ENCODE measurements around the gene PTX4.

The PTX4 gene, protein sequence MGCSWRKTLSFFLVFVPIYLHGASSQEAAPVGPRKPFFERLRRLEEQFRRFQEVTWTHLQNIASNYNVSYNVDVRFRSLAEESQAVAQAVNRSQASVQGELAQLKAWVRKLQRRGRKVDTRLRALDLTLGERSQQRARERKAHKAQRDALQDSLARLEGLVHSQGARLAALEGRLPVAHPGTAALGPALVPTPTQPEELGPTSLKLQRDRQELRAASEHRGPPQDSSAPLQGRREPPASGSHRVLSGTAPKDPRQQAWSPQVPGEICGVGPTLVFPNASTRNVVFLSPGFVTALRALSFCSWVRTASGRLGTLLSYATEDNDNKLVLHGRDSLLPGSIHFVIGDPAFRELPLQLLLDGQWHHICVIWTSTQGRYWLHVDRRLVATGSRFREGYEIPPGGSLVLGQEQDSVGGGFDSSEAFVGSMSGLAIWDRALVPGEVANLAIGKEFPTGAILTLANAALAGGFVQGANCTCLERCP

DNA sequence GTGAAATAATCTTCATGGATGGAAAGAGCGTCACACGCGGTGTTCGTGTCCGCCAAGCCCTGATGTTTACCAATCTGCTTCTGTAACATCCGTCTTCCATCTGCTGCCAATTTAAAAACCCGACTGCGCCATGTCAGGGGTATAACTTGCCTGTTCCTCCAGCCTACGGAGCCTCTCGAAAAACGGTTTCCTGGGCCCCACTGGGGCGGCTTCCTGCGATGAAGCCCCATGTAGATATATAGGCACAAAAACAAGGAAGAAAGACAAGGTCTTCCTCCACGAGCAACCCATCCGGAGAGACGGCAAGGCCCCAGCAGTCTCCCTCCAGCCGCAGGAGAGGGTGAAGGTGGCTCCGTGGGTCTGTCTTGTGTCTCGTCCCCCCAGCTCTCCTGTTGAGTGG, at the start of gene PTX4:
Gene PTX4, minus strand, starts transcription at position 326 of the 400 bp plus-strand sequence. Its CDS starts 35 bp downstream, at position 291.
- Mint-ChIP-seq H3K36me3 (ENCODE audit: low read depth) (peaks cover 3% of the 10 kb centered on the region), H3K4me1 (ENCODE audit: low read depth) (peaks cover 9% of the 10 kb centered on the region), H3K9me3 (no peaks in the 10 kb centered on the region), H3K4me3 (no peak within 1 kb of the TSS), H3K27me3 (ENCODE audit: low read depth) (no peaks in the 10 kb centered on the region), H3K27ac (no peak within 1 kb of the TSS)

DNA sequence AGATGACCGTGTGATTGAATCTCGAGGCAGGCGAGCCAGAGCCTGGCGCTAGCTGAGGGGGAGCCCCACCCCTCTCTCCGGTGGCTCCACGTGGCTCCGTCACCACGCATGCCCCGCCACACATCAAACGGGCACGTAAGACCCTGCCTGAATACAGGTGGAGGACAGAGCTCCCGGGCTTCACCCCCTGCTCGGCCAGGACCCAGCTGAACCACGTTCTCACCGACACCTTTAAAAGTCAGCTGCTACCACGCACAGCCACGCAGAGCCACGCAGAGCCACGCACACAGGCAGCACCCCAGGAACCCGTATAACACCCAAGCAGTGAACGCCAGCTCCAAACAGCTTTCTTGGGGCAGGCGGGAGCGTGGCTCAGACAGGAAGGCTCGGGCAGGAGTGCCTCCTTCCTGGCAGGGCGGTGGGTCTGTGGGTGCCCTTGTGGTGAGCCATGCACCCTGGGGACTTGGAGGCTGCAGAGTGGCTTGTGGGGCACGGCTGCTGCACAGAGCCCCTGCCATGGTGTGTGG, 49.1 kb upstream of the PTX4 start:
- Mint-ChIP-seq H3K9me3 (no peaks in the 10 kb centered on the region), H3K36me3 (ENCODE audit: low read depth) (peaks cover 48% of the 10 kb centered on the region), H3K27ac (peak overlapping the region; percentile 52), H3K4me3 (peak overlapping the region; percentile 100), H3K27me3 (ENCODE audit: low read depth) (no peaks in the 10 kb centered on the region), H3K4me1 (ENCODE audit: low read depth) (peaks cover 33% of the 10 kb centered on the region)

DNA sequence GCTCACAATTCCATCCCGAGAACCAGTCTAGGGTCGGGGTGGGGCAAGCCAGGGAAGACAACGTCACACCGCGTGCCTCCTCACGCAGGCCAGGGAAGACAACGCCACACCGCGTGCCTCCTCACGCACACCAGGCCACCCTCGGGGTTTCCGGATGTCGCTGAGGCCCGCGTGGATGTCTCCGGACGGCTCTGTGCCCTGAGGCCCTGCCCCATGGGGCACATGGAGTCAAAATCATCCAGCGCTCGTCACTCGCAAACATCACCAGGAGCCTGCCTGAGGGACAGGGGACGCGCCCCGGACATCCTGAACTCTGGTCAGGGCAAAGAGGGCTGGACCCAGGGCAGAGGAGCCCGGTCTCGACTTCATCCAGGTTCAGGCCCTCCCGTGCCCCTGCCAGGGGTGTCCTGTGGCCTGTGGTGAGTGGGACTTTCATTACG, 48.4 kb upstream of the PTX4 start:
- H3K4me3 Mint-ChIP-seq = peak overlapping the region; percentile 100
- peak overlapping the region; percentile 59 for H3K27ac Mint-ChIP-seq
- H3K36me3 Mint-ChIP-seq (ENCODE audit: low read depth) = peaks cover 46% of the 10 kb centered on the region
- H3K9me3 Mint-ChIP-seq = no peaks in the 10 kb centered on the region
- H3K4me1 Mint-ChIP-seq (ENCODE audit: low read depth) = peaks cover 27% of the 10 kb centered on the region
- no peaks in the 10 kb centered on the region for H3K27me3 Mint-ChIP-seq (ENCODE audit: low read depth)

DNA sequence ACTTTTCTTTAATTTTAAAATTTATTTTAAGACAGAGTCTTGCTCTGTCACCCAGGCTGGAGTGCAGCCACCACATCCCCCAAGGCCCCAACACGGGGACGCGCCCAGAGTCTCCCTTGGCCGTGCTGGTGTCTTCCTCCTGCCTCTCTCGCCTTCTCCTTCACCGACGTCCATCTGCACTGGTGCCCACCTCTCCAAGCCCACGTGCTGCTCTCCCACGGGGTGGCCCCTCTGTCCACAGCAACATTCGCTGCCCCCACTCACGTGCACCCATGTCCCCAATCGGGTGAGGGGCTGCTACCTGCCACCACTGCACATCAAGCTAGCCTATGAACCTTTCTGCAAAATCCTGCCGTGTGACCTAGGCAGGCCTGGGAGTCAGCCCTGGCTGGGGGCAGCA, 47.9 kb upstream of the PTX4 start:
- peak overlapping the region; percentile 59 for H3K27ac Mint-ChIP-seq
- peaks cover 43% of the 10 kb centered on the region for H3K36me3 Mint-ChIP-seq (ENCODE audit: low read depth)
- H3K27me3 Mint-ChIP-seq (ENCODE audit: low read depth) = no peaks in the 10 kb centered on the region
- no peaks in the 10 kb centered on the region for H3K9me3 Mint-ChIP-seq
- H3K4me3 Mint-ChIP-seq = peak overlapping the region; percentile 100
- H3K4me1 Mint-ChIP-seq (ENCODE audit: low read depth) = peaks cover 27% of the 10 kb centered on the region

DNA sequence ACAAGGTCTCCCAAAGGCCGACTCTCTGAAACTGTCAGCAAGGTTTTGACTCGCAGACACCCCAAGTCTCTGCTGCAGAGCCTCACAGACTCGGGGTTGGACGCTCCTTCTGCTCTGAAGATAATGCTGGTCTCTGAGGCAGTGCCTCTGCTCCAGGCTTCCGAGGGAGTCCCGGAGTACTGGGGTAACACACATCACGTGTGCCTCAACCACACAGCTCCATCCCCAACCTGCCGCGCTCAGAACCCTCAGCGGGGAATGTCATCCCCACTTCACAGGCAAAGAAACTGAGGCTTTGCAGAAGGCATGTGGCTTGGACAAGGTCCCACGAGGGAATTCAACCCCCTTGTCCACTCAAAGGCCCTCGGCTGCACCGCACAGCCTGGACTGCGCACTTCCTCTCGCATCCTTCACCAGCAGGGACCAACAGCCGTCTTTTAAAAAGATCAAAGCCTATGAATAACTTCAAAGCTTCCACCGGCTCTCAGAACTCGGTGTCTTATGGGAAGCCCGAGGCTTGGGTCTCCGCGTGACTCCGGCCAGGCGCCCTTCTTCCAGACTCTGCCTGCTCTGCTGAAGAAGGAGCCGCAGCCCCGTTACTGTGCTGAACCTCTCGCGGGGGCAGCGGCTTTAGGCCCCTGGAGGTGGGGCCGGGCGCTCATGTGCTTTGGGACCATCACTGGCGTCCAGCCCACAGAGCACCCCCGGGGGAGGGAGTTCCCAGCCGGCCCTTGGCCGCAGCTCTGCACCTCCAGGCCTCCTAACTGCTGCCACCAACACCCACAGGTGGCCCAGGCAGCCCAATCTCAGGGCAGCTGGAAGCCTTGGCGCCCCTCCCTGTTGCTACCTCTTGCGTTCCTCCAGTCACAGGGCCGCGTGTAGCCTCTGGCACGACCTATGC, 46.9 kb upstream of the PTX4 start:
- Mint-ChIP-seq H3K27ac (peak overlapping the region; percentile 94), H3K27me3 (ENCODE audit: low read depth) (no peaks in the 10 kb centered on the region), H3K4me3 (peak overlapping the region; percentile 100), H3K9me3 (no peaks in the 10 kb centered on the region), H3K4me1 (ENCODE audit: low read depth) (peaks cover 27% of the 10 kb centered on the region), H3K36me3 (ENCODE audit: low read depth) (peaks cover 40% of the 10 kb centered on the region)

DNA sequence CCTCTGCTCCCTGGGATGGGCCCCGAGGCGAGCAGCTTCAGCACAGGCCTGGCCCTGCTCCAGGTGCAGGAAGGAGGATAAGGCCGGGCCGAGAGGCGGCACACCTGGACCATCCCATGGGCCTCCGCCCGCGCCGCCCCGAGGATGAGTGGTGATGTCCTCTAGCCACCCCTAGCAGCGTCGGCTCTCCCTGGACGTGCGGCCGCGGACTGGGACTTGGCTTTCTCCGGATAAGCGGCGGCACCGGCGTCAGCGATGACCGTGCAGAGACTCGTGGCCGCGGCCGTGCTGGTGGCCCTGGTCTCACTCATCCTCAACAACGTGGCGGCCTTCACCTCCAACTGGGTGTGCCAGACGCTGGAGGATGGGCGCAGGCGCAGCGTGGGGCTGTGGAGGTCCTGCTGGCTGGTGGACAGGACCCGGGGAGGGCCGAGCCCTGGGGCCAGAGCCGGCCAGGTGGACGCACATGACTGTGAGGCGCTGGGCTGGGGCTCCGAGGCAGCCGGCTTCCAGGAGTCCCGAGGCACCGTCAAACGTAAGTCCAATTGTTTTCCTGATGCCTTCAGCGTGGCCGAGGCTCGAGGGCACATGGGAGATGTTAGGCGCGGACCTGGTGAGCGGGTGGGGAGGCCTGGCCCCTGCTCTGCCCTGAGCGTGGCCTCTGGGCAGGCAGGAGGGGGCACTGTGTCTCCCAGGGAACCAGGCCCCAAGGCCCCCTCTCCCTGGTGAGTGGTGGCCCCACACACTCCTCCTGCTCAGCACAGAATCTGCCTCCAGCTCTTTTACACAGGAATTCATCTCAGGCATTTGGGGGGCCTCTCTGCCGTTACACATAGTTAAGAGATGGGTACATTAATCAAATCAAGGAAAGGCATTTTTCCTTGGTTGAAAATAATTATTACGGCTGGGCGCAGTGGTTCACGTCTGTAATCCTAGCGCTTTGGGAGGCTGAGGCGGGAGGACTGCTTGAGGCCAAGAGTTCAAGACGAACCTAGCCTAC, 45.6 kb upstream of the PTX4 start:
- Mint-ChIP-seq H3K4me3 (peak overlapping the region; percentile 100), H3K27me3 (ENCODE audit: low read depth) (no peaks in the 10 kb centered on the region), H3K36me3 (ENCODE audit: low read depth) (peaks cover 35% of the 10 kb centered on the region), H3K9me3 (no peaks in the 10 kb centered on the region), H3K4me1 (ENCODE audit: low read depth) (peaks cover 27% of the 10 kb centered on the region), H3K27ac (peak overlapping the region; percentile 94)

DNA sequence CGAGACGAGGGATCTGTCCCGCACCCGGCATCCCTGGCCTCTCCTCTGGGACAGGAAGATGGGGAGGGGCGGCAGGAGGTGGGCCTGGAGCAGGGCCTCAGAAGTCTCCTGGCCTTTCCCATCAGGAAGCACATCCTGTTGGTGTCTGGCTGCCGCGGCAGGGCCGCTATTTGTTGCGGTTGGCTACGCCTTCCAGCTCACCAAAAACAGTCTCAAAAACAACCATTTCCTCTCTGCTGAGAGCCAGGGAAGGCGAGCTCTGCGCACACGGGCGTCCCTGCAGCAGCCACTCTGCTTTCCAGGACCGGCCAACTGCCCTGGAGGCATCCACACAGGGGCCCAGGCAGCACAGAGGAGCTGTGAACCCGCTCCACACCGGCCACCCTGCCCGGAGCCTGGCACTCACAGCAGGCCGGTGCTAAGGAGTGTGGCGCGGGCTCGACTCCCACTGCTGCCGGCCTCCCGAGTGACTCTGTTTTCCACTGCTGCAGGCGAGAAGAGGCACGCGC, 44.8 kb upstream of the PTX4 start, which contains the start of gene TMEM204:
Gene TMEM204, plus strand, starts transcription at position 224 of the 509 bp plus-strand sequence. CDS start 610 bp downstream, outside the sequence.
- peaks cover 32% of the 10 kb centered on the region for H3K36me3 Mint-ChIP-seq (ENCODE audit: low read depth)
- H3K27me3 Mint-ChIP-seq (ENCODE audit: low read depth) = no peaks in the 10 kb centered on the region
- peak within 1 kb of the TSS; percentile 100 for H3K4me3 Mint-ChIP-seq
- peaks cover 27% of the 10 kb centered on the region for H3K4me1 Mint-ChIP-seq (ENCODE audit: low read depth)
- H3K9me3 Mint-ChIP-seq = no peaks in the 10 kb centered on the region
- H3K27ac Mint-ChIP-seq = peak within 1 kb of the TSS; percentile 75

DNA sequence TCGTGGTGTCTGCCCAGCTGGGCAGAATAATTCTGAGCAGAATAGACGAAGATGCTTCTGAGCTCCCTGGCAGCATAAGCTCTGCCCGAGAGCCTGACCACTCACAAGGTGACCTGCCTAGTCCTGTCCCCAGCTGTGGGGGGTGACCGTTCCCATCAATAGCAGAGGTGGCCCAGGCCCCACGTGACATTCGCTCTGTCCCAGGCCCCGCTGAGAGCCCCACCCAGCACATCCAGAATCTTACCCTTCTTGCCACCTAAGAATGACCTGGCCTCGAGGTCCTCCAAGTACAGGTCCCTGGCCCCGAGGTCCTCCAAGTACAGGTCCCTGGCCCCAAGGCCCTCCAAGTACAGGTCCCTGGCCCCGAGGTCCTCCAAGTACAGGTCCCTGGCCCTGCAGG, 44.0 kb upstream of the PTX4 start:
- no peaks in the 10 kb centered on the region for H3K9me3 Mint-ChIP-seq
- peaks cover 22% of the 10 kb centered on the region for H3K4me1 Mint-ChIP-seq (ENCODE audit: low read depth)
- peaks cover 26% of the 10 kb centered on the region for H3K36me3 Mint-ChIP-seq (ENCODE audit: low read depth)
- peak overlapping the region; percentile 27 for H3K27ac Mint-ChIP-seq
- no peak overlapping the region for H3K4me3 Mint-ChIP-seq
- H3K27me3 Mint-ChIP-seq (ENCODE audit: low read depth) = no peaks in the 10 kb centered on the region

DNA sequence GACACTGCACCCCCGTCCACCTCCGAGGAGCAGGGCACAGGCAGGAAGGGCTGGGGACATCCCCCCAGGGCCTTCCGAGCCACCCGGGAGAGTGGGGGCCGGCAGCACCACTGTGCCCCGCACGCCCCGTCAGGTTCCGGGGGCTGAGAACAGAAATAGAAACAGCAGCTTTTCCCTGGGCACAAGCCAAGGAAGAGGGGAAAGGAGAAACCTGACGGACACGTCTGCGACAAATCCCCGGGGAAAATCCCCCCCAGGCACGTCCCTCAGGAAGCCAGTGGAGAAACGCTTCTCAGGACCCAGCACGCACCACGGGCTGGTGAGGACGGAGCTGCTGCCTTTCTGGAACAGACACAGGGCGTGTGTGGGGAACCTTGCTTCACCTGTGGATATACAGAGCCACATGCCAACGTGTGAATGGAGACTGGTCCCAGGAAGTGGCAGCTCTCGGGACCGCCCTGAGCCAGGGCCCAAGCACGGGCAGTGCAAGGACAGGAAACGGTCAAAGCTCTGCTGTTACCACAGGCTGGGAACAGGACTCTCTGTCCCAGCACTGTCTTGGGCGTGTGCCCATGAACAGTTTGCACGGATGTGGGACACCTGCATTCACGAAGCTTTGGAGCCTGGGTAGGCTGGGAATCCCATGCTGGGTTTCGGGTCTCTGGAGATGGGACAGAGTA, 43.5 kb upstream of the PTX4 start:
- Mint-ChIP-seq H3K4me3 (no peak overlapping the region), H3K9me3 (no peaks in the 10 kb centered on the region), H3K27ac (no peak overlapping the region), H3K4me1 (ENCODE audit: low read depth) (peaks cover 18% of the 10 kb centered on the region), H3K27me3 (ENCODE audit: low read depth) (no peaks in the 10 kb centered on the region), H3K36me3 (ENCODE audit: low read depth) (peaks cover 21% of the 10 kb centered on the region)

DNA sequence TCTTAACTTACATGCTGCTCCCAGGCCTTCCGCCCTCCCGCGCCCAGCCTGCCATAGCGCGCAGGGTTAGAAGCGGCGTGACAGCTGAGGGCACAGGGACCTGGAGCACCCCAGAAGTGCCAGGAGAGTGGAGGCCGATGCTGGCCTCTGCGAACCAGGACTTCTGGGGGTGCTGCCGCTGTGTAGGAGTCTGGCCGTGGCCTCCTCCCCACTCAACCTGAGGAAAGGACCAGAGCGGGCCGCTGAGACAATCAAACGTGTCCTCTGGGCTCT, 42.8 kb upstream of the PTX4 start:
- Mint-ChIP-seq H3K4me1 (ENCODE audit: low read depth) (peaks cover 18% of the 10 kb centered on the region), H3K27me3 (ENCODE audit: low read depth) (no peaks in the 10 kb centered on the region), H3K4me3 (no peak overlapping the region), H3K27ac (no peak overlapping the region), H3K36me3 (ENCODE audit: low read depth) (peaks cover 16% of the 10 kb centered on the region), H3K9me3 (no peaks in the 10 kb centered on the region)

DNA sequence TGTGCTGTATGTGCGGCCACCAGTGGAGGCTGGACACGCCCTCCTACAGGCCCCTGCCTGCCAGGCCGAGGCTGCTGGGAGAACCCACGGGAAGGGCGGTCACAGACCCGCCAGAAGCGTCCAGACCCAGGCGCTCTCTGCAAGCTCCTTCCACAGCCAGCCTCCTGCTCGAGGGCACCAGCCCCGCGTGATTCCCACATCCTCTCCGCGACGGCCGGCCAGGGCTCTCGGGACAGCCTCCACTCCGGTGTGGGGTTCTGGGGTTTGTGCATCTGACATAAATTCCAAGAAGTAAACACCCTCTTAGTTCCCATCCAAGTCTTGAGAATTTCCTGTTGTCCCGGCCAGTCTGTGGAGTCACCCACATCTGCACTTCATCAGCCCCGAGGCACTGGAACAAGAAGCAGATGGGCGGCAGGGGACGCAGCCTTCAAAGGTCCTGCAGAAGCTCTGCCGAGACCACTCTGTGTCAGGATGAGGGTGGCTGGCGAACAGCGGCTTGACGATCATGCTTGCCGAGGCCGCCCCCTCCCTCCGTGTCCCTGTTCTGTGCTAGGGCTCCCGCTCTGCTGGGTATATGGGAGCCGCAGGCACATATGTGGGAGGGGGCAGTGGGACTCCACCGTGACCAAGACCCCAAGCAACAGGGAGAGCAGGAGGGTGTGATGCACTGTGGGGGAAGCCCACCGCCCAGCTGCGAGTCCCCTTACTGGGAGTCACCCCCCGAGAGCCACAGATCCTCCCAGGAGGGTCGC, 42.3 kb upstream of the PTX4 start:
- Mint-ChIP-seq H3K4me1 (ENCODE audit: low read depth) (peaks cover 17% of the 10 kb centered on the region), H3K4me3 (no peak overlapping the region), H3K9me3 (no peaks in the 10 kb centered on the region), H3K27me3 (ENCODE audit: low read depth) (no peaks in the 10 kb centered on the region), H3K27ac (no peak overlapping the region), H3K36me3 (ENCODE audit: low read depth) (peaks cover 13% of the 10 kb centered on the region)

DNA sequence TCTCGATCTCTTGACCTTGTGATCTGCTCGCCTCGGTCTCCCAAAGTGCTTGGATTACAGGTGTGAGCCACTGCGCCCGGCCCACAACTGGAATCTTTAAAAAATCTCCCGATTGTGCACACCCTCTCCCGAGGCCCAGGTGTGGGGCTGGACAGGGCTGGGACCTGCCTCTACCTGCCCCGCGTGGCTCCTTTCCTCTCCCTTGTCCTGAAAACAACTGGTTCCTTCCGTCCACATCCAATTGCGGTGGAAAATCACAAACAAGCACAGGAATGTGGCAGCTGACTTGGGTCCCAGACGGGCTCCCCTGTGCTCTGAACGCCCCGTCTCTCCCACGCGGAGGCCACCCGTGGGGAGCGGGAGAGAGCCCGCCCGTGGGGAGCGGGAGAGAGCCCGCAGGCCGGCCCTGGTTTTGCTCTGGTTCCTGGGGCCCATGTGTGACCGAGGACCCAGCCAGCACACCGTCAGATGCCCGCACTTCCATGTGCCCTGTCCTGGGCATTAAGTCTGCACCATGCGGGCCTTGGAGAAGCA, 41.7 kb upstream of the PTX4 start:
- Mint-ChIP-seq H3K27ac (no peak overlapping the region), H3K27me3 (ENCODE audit: low read depth) (no peaks in the 10 kb centered on the region), H3K36me3 (ENCODE audit: low read depth) (peaks cover 9% of the 10 kb centered on the region), H3K9me3 (no peaks in the 10 kb centered on the region), H3K4me1 (ENCODE audit: low read depth) (peaks cover 17% of the 10 kb centered on the region), H3K4me3 (no peak overlapping the region)
